MM.1S (cell line): ENCODE results near the gene FGF4.

Experiments
- CTCF ChIP-seq: fragments of 300-600 bp; sonication (generic); IDR thresholded peaks from 2 replicates; pipeline ENCODE4 v1.5.1; 2016; ENCODE audit warnings: antibody characterized with exemption, low read length, mixed read lengths
- EZH2 ChIP-seq: fragments of 300-600 bp; sonication (generic); optimal IDR thresholded peaks from 2 replicates; pipeline ENCODE3; 2017; ENCODE audit warnings: low read depth, mild to moderate bottlenecking, antibody characterized with exemption, low read length, mixed read lengths

GRCh38 chr11:69810289-69811118 is 35.4 kb upstream of the FGF4 start:
- no peak for TF ChIP-seq CTCF
- TF ChIP-seq EZH2: no peak
